Cardiac muscle cell (in vitro differentiated cells and primary cell): ENCODE data around the gene CTNNA3. TPM values are rescaled to one million over a fixed set of nuclear protein-coding genes. Genes with fewer than 3 reads are reported as not detected.

Experiments
- DNase-seq, 2 donors: peaks; one replicate each; pipeline versions ENCODE4 v3.0.0 to v3.0.0-alpha.2; 2010 to 2017; ENCODE audit warnings: low read depth in 1 of 2, low spot score in 1 of 2
- H3K27ac ChIP-seq: fragments of 200-600 bp; sonication (generic); 2 replicates; pipeline ENCODE4 v1.5.1; 2016
- H3K27me3 ChIP-seq: fragments of 200-600 bp; sonication (generic); 2 replicates; pipeline ENCODE4 v1.6.0; 2016; ENCODE audit warnings: control low read depth
- H3K36me3 ChIP-seq: fragments of 200-600 bp; sonication (generic); 2 replicates; pipeline ENCODE4 v1.5.1; 2016; ENCODE audit warnings: control low read depth
- H3K4me1 ChIP-seq: fragments of 200-600 bp; sonication (generic); 2 replicates; pipeline ENCODE4 v1.8.1; 2017; ENCODE audit warnings: low read depth, mild to moderate bottlenecking, mixed run types
- H3K4me3 ChIP-seq: fragments of 200-600 bp; sonication (generic); 2 replicates; pipeline ENCODE4 v1.5.1; 2016; ENCODE audit warnings: mild to moderate bottlenecking
- H3K9me3 ChIP-seq: fragments of 200-600 bp; sonication (generic); 2 replicates; pipeline ENCODE4 v1.5.1; 2017; ENCODE audit warnings: low read depth, mild to moderate bottlenecking, control low read depth
- polyA plus RNA-seq: library from polyadenylated mRNA; unstranded; fragments of >200 nt; fragmentation: Nextera tagmentation; extraction: Ambion mirVana; gene quantifications from 2 replicates; pipeline ENCODE4 v1.2.1, GENCODE V29; 2016
- total RNA-seq: library from RNA; depleted of rRNA; stranded (reverse); fragments of >200 nt; gene quantifications from 2 replicates; pipeline ENCODE4 v1.2.3, GENCODE V29; 2016
- TF ChIP-seq, protein P1 (sequence below): IDR thresholded peaks from 2 replicates; pipeline ENCODE4 v1.5.1; 2012; ENCODE audit warnings: low read depth, mild to moderate bottlenecking, low read length

The CTNNA3 gene
- total and polyA plus RNA-seq, 2 experiments from 2014 or later: 55.8 to 71.7 TPM

DNA sequence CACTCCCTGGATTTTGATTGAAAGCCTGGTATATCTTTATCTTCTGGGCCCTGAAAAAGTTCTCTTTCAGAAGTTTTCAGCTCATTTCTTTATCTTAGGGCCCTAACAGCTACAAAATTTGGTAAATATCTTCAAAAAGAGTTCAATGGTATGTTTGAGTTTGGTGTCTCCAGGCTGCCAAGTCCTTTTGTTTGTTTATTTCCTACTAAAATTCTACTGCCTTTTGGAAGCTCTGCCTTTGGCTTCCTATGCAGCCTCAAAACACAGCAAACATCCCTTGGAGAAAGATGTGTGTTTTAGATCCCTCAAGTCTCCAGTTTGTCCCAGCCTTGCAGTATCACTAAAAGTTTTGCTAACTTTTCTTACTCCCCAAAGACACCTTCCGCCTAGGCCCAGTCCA, 623.3 kb downstream of the CTNNA3 start:
- no peak overlapping the region for H3K4me3 ChIP-seq
- peaks cover 25% of the 10 kb centered on the region for H3K4me1 ChIP-seq
- no peaks in the 10 kb centered on the region for H3K36me3 ChIP-seq
- H3K9me3 ChIP-seq: no peaks in the 10 kb centered on the region
- DNase-seq: no peak
- TF ChIP-seq, protein P1, sequence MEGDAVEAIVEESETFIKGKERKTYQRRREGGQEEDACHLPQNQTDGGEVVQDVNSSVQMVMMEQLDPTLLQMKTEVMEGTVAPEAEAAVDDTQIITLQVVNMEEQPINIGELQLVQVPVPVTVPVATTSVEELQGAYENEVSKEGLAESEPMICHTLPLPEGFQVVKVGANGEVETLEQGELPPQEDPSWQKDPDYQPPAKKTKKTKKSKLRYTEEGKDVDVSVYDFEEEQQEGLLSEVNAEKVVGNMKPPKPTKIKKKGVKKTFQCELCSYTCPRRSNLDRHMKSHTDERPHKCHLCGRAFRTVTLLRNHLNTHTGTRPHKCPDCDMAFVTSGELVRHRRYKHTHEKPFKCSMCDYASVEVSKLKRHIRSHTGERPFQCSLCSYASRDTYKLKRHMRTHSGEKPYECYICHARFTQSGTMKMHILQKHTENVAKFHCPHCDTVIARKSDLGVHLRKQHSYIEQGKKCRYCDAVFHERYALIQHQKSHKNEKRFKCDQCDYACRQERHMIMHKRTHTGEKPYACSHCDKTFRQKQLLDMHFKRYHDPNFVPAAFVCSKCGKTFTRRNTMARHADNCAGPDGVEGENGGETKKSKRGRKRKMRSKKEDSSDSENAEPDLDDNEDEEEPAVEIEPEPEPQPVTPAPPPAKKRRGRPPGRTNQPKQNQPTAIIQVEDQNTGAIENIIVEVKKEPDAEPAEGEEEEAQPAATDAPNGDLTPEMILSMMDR: no peak
- peak overlapping the region; percentile 27 for H3K27ac ChIP-seq
- H3K27me3 ChIP-seq: no peaks in the 10 kb centered on the region

DNA sequence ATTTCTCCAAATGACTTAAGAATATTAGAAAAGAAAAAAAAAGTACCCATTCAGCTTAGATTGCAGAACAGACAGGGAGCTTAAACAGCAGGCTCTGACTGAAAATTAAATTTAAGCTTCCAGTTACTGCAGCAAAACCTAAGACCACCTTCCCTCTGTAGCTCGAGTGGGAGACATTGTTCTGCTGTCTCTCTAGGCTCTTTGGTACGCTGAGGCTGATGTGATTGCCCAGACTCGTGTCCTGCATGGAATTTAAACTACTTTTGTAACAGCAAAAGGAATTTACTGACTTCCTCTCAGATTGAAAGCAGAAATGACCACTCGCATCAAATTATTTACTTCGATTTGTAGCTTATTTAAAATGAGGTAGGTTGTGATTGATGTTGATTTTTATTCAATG, 645.6 kb downstream of the CTNNA3 start:
- Histone ChIP-seq H3K9me3 (no peaks in the 10 kb centered on the region), H3K27ac (peak overlapping the region; percentile 47), H3K4me3 (no peak overlapping the region), H3K27me3 (no peaks in the 10 kb centered on the region), H3K36me3 (no peaks in the 10 kb centered on the region), H3K4me1 (no peaks in the 10 kb centered on the region)
- no peak for DNase-seq
- TF ChIP-seq, protein P1: no peak

DNA sequence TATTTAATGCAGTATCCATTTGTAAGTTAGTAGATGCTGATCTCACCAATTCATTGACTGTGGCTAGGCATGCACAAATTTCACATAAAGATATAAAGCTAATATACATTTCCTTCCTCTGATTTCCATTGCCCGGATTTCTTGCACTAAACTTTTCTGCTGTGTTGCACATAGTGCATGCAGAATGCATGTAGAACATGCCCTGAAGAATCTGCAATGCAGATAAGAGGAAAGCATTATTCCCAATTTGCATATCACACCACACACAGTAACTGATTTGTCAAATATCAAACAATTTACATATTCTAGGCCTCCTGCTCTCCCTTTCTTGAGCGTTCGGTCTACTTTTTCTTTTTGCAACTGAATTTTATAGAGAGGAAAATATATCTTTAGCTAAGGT, 646.0 kb downstream of the CTNNA3 start:
- Histone ChIP-seq H3K9me3 (no peaks in the 10 kb centered on the region), H3K4me1 (no peaks in the 10 kb centered on the region), H3K27me3 (no peaks in the 10 kb centered on the region), H3K4me3 (no peak overlapping the region), H3K27ac (no peak overlapping the region), H3K36me3 (no peaks in the 10 kb centered on the region)
- no peak for DNase-seq
- TF ChIP-seq, protein P1: no peak

DNA sequence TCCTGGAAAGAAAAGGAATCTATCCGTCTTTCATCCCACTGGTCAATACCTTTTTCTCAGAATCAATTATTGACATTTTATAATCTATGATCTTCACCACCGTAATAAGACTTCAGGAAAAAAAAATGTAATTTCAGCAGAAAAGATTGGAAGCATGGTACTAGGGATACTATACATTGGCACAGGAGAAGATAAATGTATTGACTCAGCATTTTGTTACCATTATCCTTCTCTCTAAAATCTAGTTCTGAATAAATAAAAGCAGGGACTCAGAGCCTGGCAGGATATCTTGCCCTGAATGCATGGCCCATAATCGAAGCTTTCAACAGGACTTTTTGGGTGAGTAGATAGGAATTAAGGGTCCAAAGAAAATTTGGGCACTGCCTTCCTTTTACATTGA, 649.5 kb downstream of the CTNNA3 start:
- Histone ChIP-seq H3K27me3 (no peaks in the 10 kb centered on the region), H3K27ac (no peak overlapping the region), H3K4me3 (no peak overlapping the region), H3K9me3 (no peaks in the 10 kb centered on the region), H3K36me3 (no peaks in the 10 kb centered on the region), H3K4me1 (no peaks in the 10 kb centered on the region)
- TF ChIP-seq, protein P1: no peak
- no peak for DNase-seq

DNA sequence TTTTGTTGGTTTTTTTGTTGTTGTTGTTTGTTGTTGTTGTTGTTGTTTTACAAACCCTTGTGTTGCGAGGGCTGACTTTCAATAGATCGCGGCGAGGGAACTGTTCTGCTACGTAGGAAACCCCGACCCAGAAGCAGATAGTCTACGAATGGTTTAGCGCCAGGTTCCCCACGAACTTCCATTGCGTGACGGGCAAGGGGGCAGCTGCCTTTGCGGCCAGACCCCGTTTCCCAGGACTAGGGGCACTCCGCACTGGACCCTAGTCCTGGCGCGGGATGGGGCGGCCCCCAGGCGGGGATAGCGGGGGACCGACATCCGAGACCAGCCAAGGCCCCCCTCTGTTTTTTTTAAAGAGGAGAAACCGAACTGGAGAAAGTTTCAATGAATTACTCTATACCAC, 650.6 kb downstream of the CTNNA3 start:
- Histone ChIP-seq H3K36me3 (no peaks in the 10 kb centered on the region), H3K27me3 (no peaks in the 10 kb centered on the region), H3K4me3 (no peak overlapping the region), H3K4me1 (no peaks in the 10 kb centered on the region), H3K9me3 (no peaks in the 10 kb centered on the region), H3K27ac (no peak overlapping the region)
- no peak for DNase-seq
- TF ChIP-seq, protein P1: no peak

DNA sequence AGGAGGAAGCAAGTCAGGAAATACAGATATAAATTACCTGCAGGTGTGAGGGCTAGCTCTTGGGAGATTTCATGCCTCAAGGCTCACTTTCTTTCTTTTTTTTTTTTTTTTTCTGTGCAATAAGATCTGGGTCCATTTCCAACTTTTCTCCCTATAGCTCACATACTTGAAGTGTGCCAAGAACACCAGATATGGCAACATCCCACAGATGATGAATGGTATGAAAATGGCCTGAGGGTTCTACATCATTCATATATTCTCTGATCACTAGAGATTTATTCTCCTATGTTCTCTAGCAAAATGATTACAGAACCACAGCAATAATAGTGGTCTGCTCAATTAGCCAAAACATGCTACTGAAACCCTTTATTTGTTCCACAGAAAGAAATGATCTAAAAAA, 653.0 kb downstream of the CTNNA3 start:
- no peak overlapping the region for H3K27ac ChIP-seq
- no peaks in the 10 kb centered on the region for H3K9me3 ChIP-seq
- no peaks in the 10 kb centered on the region for H3K4me1 ChIP-seq
- H3K36me3 ChIP-seq: no peaks in the 10 kb centered on the region
- DNase-seq: no peak
- TF ChIP-seq, protein P1: no peak
- H3K4me3 ChIP-seq: no peak overlapping the region
- no peaks in the 10 kb centered on the region for H3K27me3 ChIP-seq
